ENCODE measurements around the gene ATP5PD.
"Not testable (repeated sequence)": the region's sequence is repeated elsewhere in the genome, so short reads cannot be mapped to it uniquely, and the experiment has no call there.

ATP5PD gene

DNA sequence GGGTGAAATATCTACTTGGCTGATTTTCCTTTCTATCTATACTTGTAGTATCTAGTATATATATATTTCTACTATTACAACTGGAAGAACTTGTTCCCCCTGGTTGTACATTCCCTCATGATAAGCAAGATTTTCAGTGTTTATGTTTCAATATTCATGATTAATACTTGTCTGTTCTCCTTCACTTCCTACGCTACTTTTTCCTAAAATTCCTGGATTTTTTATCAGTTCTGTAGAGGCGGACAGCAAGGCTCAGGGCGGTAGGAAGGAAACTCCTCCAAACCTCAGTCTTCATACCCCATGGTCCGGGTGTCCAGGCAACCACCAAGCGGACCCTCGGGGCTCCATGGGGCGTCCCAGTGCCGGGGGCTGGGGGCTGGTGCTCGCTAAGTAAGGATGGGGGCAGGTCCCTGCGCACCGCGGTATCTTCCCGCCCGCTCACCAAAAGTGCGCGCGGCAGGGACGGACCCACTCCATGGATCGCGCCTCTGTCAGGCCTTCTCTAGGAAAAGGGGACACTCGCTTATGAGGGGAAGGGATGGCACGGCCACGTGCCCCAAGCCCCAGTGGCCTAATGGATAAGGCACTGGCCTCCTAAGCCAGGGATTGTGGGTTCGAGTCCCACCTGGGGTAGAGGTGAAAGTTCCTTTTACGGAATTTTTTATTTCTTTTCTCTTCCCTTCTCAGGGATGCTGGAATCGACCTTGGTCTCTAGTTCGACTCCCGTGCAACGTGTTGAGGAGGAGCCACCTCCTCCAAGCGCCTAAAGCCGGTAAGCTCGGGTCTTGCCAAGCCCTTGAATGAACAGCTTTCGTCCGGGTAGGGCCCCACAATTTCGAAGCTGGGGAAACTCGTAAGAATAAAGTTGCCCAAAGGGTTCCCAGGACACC, 13.2 kb downstream of the ATP5PD start:
- TF ChIP-seq, protein P1, sequence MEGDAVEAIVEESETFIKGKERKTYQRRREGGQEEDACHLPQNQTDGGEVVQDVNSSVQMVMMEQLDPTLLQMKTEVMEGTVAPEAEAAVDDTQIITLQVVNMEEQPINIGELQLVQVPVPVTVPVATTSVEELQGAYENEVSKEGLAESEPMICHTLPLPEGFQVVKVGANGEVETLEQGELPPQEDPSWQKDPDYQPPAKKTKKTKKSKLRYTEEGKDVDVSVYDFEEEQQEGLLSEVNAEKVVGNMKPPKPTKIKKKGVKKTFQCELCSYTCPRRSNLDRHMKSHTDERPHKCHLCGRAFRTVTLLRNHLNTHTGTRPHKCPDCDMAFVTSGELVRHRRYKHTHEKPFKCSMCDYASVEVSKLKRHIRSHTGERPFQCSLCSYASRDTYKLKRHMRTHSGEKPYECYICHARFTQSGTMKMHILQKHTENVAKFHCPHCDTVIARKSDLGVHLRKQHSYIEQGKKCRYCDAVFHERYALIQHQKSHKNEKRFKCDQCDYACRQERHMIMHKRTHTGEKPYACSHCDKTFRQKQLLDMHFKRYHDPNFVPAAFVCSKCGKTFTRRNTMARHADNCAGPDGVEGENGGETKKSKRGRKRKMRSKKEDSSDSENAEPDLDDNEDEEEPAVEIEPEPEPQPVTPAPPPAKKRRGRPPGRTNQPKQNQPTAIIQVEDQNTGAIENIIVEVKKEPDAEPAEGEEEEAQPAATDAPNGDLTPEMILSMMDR (IDR thresholded peaks at IDR 0.05; ENCODE audit: low read depth, low read length, missing control alignments), result no peak
- in situ Hi-C loops (cut with HindIII; ENCODE audit: low pct_ligation_motif_present, low sequenced_read_pairs), result no loop called here
- Histone ChIP-seq H3K27me3 (replicated peaks) (no peaks in the 10 kb centered on the region), H3K4me3 (ENCODE audit: low read depth, low read length) (peak overlapping the region; percentile 95), H3K36me3 (replicated peaks) (peaks cover 4% of the 10 kb centered on the region), H3K27ac (peak overlapping the region; percentile 90)
- DNase-seq, result peak; percentile 94

DNA sequence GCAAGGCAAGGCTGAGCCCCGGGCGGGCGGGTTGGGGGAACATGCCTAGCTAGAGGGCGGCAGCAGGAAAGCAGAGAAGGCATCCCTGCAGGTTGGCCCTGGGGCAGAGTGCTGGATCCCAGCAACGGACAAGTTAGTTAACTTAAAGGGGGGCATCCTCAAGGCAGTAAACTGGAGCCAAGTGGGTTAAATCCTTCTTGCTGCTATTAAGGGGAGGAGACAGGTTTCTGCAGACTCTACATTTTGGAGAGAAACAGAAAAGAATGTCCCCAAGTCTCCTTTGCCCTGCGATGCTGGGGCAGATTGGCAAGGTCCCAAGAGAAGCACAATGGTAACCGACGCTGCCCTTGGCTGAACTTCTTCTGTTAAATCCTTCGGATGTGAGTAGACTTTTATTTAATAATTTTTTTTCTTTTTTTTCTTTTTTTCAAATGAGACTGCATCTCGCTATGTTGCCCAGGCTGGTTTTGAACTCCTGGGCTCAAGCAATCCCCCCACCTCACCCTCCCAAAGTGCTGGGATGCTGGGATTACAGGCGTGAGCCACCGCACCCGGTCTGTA, 14.0 kb downstream of the ATP5PD start:
- H3K27me3 ChIP-seq (replicated peaks), result no peaks in the 10 kb centered on the region
- in situ Hi-C loops (cut with HindIII; ENCODE audit: low pct_ligation_motif_present, low sequenced_read_pairs), result no loop called here
- no peaks in the 10 kb centered on the region for H3K36me3 ChIP-seq (replicated peaks)
- TF ChIP-seq, protein P1 (IDR thresholded peaks at IDR 0.05; ENCODE audit: low read depth, low read length, missing control alignments), result no peak
- no peak overlapping the region for H3K27ac ChIP-seq
- H3K4me3 ChIP-seq (ENCODE audit: low read depth, low read length), result peak overlapping the region; percentile 95
- DNase-seq, result peak; percentile 16

DNA sequence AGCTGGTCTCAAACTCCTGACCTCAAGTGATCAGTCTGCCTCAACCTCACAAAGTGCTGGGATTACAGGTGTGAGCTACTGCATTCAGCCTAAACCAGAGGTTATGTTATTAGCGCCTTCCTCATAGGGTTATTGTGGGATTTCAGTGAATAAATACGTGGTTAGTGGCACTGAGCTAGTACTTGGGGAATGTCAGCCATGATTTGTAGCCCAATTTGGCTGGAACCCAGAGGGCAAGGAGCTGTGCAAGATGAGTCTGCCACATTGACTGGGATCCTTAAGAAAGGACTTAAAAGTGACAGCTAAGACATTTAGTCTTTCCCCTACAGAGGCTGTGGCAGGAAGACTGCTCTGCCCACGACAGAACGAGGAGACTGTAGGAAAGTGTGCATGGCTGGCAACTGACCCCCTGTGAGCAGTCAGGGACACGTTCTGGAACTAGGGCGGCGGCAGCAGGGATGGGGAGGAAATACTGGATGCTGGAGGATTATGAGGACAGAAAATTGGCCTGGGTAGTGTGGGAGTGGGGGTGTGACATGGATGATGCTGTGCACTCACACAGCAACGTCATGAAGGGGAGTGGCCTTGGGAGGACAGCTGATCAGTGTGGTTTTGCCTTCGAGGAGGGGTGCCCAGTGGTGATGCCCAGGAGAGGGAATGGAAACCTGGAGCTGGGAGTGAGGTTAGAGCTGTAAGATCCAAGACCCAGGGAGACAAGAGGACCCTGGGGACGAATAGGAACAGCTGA, 14.6 kb downstream of the ATP5PD start:
- TF ChIP-seq, protein P1 (IDR thresholded peaks at IDR 0.05; ENCODE audit: low read depth, low read length, missing control alignments), result no peak
- Histone ChIP-seq H3K27me3 (replicated peaks) (no peaks in the 10 kb centered on the region), H3K4me3 (ENCODE audit: low read depth, low read length) (peak overlapping the region; percentile 95), H3K27ac (no peak overlapping the region), H3K36me3 (replicated peaks) (no peaks in the 10 kb centered on the region)
- peak; percentile 71 for DNase-seq
- in situ Hi-C loops (cut with HindIII; ENCODE audit: low pct_ligation_motif_present, low sequenced_read_pairs), result no loop called here

DNA sequence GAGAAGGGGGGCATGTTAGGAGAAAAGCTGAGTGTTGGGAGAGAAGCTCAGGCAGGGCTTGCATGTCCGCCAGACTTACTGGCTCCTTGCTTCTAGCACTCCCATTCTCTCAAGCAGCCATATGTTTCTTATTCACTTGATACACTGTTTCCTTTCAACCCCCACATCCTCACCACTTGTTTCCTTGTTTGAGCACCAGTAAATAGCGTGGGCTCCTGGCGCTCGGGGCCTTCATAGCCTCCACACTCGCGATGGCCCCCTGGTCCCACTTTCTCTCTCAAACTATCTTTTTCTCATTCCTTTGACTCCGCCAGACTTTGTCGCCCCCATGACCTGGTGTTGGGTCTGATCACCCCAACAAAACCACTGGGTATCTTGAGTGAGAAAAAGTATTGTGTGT, 16.6 kb downstream of the ATP5PD start:
- in situ Hi-C loops (cut with HindIII; ENCODE audit: low pct_ligation_motif_present, low sequenced_read_pairs), result no loop called here
- Histone ChIP-seq H3K27ac (no peak overlapping the region), H3K4me3 (ENCODE audit: low read depth, low read length) (no peak overlapping the region), H3K36me3 (replicated peaks) (no peaks in the 10 kb centered on the region), H3K27me3 (replicated peaks) (no peaks in the 10 kb centered on the region)
- TF ChIP-seq, protein P1 (IDR thresholded peaks at IDR 0.05; ENCODE audit: low read depth, low read length, missing control alignments), result no peak
- no peak for DNase-seq

DNA sequence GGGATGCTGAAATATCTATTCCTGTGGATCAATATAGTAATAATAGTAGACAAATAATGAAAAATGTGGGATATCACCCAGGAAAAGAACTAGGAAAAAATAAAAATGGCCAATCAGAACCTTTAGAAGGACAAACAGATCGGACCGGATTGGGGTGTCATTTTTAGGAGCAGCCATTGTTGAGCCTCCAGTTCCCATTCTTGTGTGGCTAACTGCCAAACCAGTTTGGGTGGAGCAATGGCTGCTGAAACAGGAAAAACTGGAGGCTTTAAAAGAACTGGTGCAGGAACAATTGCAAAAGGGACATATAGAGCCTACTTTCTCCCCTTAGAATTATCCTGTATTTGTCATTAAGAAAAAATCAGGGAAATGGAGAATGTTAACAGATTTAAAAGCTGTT, 20.1 kb downstream of the ATP5PD start:
- H3K27me3 ChIP-seq (replicated peaks); DNase-seq; in situ Hi-C loops (cut with HindIII; ENCODE audit: low pct_ligation_motif_present, low sequenced_read_pairs); H3K27ac ChIP-seq; H3K36me3 ChIP-seq (replicated peaks); H3K4me3 ChIP-seq (ENCODE audit: low read depth, low read length): not testable (repeated sequence)

DNA sequence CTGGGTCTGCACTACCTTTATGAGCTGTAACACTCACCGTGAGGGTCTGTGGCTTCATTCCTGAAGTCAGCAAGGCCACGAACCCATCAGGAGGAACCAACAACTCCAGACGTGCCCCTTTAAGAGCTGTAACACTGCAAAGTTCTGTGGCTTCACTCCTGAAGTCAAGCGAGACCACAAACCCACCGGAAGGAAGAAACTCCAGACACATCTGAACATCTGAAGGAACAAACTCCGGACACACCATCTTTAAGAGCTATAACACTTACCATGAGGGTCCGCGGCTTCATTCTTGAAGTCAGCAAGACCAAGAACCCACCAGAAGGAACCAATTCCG, 21.4 kb downstream of the ATP5PD start:
- H3K4me3 ChIP-seq (ENCODE audit: low read depth, low read length); H3K27me3 ChIP-seq (replicated peaks); H3K27ac ChIP-seq; in situ Hi-C loops (cut with HindIII; ENCODE audit: low pct_ligation_motif_present, low sequenced_read_pairs); DNase-seq: not testable (repeated sequence)
- H3K36me3 ChIP-seq (replicated peaks), result peaks cover 13% of the 10 kb centered on the region

All from brain microvascular endothelial cell (primary cell).